ENCODE measurements around the gene ISCA1.

DNA sequence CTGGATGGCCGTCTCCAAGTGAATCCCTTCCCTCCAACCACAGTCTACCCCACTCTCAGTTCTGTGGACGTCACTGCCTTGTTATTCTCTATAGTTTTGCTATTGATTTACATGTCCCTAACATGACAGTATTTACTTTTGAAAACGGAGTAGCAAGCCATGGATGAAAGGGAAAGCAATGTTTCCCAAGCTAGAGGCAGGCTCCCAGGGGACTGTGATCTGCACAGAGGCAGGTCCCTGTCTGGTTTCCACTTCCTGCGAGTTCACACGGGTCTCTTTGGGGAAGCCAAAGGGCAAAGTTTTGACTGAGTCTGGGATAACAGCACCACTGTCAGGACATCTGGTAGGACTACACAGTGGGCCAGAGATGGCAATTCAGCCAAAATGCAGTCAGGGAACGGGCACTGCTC, 35.6 kb downstream of the ISCA1 start:
- TF ChIP-seq, protein P1, sequence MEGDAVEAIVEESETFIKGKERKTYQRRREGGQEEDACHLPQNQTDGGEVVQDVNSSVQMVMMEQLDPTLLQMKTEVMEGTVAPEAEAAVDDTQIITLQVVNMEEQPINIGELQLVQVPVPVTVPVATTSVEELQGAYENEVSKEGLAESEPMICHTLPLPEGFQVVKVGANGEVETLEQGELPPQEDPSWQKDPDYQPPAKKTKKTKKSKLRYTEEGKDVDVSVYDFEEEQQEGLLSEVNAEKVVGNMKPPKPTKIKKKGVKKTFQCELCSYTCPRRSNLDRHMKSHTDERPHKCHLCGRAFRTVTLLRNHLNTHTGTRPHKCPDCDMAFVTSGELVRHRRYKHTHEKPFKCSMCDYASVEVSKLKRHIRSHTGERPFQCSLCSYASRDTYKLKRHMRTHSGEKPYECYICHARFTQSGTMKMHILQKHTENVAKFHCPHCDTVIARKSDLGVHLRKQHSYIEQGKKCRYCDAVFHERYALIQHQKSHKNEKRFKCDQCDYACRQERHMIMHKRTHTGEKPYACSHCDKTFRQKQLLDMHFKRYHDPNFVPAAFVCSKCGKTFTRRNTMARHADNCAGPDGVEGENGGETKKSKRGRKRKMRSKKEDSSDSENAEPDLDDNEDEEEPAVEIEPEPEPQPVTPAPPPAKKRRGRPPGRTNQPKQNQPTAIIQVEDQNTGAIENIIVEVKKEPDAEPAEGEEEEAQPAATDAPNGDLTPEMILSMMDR (IDR thresholded peaks at IDR 0.05; ENCODE audit: insufficient read depth, low read length) = no peak
- TF ChIP-seq, protein P2, sequence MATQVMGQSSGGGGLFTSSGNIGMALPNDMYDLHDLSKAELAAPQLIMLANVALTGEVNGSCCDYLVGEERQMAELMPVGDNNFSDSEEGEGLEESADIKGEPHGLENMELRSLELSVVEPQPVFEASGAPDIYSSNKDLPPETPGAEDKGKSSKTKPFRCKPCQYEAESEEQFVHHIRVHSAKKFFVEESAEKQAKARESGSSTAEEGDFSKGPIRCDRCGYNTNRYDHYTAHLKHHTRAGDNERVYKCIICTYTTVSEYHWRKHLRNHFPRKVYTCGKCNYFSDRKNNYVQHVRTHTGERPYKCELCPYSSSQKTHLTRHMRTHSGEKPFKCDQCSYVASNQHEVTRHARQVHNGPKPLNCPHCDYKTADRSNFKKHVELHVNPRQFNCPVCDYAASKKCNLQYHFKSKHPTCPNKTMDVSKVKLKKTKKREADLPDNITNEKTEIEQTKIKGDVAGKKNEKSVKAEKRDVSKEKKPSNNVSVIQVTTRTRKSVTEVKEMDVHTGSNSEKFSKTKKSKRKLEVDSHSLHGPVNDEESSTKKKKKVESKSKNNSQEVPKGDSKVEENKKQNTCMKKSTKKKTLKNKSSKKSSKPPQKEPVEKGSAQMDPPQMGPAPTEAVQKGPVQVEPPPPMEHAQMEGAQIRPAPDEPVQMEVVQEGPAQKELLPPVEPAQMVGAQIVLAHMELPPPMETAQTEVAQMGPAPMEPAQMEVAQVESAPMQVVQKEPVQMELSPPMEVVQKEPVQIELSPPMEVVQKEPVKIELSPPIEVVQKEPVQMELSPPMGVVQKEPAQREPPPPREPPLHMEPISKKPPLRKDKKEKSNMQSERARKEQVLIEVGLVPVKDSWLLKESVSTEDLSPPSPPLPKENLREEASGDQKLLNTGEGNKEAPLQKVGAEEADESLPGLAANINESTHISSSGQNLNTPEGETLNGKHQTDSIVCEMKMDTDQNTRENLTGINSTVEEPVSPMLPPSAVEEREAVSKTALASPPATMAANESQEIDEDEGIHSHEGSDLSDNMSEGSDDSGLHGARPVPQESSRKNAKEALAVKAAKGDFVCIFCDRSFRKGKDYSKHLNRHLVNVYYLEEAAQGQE (IDR thresholded peaks at IDR 0.05; ENCODE audit: insufficient replicate concordance, low read depth) = no peak
